ENCODE results near the gene SEBOX.

The SEBOX gene, protein sequence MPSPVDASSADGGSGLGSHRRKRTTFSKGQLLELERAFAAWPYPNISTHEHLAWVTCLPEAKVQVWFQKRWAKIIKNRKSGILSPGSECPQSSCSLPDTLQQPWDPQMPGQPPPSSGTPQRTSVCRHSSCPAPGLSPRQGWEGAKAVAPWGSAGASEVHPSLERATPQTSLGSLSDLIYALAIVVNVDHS

GRCh38 chr17:28364665-28365363 lies at the start of gene SEBOX:
Gene SEBOX (minus strand): TSS chr17:28365199. CDS start chr17:28365151, 48 bp downstream.
- DNase-seq, result no peak

DNA sequence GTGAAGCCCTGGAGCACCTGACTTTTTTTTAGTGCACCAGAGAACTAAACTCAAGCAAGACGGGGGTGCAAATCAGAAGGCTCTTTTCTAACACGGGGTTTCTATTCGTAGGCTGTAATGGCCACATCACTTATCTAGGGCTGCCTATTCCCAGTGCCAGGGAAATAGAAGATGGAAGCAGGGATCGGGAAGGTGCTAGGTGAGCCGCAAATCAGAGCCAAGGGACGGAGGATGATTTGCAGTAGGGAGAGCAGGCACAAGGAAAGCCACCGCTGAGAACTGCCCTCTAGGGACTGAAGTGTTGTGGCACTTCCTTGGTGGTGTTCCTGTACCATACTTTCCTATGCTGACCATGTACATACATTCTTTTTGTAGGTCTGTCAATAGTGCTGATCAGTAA lies 48.8 kb upstream of the SEBOX start:
- DNase-seq, result no peak

GRCh38 chr17:28412099-28412498 lies 47.1 kb upstream of the SEBOX start:
- DNase-seq, result no peak

DNA sequence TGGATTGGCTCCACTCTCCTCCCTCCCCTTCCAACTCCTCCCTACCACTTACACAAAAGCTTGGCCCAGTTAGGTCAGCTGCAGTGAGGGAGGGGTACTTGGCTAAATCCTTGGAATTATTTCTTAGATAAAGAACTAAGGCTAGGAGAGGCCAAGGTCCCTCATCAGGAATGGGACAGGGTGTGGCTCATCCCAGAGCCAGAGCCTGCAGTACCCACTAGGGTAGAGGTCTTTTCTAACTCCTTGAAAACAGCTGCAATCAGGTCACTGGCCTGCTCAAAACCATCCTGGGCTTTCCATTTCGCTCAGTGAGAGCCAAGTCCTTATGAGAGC lies 42.9 kb upstream of the SEBOX start:
- DNase-seq, result no peak

- no peak for DNase-seq
Measured at GRCh38 chr17:28407130-28407973, 42.4 kb upstream of the SEBOX start.

GRCh38 chr17:28406473-28406814 lies 41.4 kb upstream of the SEBOX start:
- no peak for DNase-seq

DNA sequence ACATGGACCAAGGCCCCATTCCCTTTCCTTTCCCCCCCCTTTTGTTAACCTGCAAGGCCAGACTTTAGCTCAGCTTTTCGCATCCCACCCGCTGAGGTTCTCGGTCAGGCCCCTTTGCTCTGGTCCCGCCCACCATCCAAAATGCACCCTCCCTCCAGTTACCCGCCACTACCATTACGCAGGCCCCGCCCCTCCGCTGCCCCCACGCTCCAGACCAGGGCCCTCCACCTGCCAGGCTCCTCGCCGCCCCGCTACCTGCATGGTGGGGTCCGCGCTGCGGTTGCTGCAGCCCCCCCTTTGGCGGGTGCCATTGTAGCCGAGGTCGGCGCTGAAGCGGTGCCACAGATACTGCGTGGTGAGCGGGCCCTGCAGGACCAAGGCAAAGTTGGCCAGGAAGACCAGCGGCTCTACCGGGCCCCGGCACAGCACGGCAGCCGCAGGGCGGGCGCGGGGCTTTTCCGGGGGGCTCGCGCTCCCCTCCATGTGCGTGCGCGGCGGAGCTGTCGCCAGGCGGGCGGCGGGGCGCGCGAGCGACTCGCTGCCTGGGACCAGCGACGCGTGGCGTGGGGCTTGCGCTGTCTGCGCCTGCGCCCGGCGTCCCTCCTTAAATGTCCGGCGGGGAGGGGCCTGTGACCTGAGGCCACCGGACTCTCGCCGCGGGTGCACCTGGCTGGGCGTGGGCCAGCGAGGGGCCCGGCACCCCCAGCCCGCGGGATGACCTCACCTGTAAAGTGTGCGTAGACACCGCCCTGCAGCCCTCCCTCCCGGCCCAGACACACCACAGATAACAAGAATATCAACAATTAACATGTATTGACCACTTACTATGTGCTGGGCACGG lies 40.9 kb upstream of the SEBOX start, which contains the start of gene SLC46A1:
TSS of gene SLC46A1 (minus strand) at position 581 of the 841 bp plus-strand sequence. CDS start at position 483, 98 bp downstream.
- no peak for DNase-seq

DNA sequence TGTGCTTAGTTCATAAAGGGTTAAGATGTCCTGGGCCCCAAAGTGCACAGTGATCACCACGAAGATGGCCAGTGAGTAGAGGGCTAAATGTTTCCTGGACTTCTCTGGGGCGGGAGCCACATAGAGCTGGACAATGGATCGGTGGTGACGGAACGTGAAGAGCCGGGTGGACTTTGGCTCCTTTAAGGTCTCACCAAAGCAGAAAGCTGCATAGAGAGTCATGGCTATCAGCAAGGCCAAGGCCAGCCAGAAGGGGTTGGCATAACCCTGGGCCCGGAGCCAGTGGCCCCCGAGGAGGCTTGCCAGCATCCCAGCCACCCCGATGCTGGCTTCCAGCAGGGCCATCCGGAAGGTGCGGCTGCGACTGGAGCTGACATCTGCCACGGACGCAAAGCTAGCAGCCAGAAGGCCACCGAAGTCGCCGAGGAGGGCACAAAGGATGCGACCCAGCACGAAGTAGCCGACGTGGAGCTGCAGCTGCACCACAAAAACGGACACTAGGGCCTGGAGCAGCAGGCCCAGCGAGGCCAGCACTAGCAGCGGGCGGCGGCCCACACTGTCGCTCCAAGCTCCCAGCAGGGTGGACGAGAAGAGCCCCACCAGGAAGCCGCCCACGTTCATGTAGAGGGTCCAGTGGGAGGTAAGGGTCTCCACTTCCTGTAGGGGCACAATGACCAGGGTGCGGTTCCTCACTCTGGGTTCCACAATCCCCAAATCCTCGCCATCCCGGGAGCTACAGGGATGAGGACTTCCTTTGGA lies 40.0 kb upstream of the SEBOX start:
- no peak for DNase-seq

- DNase-seq, result no peak
Measured at GRCh38 chr17:28404461-28404811, 39.4 kb upstream of the SEBOX start.

DNA sequence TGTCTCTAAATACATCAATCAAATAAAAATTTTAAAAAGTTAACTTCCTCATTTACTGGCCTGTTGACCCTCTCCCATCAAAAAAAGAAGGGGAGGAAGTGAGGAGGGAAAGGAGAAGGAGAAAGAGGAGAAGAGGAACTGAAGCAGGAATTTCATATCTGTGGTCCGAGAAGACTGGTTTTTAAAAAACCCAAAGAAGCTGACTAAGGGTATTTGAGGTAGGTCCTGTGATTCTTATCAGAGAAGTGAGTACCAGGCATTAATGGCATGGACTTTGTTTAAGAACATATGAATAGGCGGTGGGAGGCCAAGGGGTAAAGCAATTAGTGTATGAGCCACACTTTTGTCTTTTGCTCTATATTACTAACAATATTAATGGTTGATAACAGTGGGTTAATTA lies 39.0 kb upstream of the SEBOX start:
- no peak for DNase-seq

DNA sequence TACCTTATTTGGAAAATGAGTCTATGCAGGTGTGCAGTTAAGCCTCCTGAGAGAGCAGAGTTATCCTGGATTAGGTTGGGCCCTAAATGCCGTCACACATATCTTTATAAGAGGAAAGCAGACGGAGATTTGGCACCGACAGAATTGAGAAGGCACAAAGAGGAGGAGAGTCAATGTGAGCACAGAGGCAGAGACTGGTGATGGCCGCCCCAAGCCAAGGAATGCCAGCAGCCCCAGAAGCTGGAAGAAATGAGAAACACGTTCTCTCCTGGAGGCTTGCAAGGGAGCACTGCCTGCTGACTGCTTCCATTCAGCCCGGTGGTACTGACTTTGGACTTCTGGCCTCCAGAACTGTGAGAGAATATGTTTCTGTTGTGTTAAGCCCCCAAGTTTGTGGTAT lies 37.8 kb upstream of the SEBOX start:
- no peak for DNase-seq

GRCh38 chr17:28402224-28402630 lies 37.2 kb upstream of the SEBOX start:
- no peak for DNase-seq

DNA sequence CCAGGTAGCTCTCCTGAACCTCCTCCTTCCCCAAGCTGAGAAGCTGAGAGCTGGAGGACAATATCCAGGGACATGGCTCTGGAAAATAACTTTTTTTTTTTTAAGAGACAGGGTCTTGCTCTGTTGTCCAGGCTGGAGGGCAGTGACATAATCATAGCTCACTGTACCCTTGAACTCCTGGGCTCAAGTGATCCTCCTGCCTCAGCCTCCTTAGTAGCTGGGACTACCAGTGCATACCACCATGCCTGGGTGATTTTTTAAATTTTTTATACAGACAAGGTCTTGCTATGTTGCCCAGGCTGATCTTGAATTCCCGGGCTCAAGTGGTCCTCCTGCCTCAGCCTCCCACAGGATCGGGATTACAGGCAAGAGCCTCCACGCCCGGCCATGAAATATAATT lies 34.8 kb upstream of the SEBOX start:
- DNase-seq, result no peak

GRCh38 chr17:28398280-28398981 lies 33.4 kb upstream of the SEBOX start:
- no peak for DNase-seq

GRCh38 chr17:28397687-28398279 lies 32.8 kb upstream of the SEBOX start:
- DNase-seq, result no peak

DNA sequence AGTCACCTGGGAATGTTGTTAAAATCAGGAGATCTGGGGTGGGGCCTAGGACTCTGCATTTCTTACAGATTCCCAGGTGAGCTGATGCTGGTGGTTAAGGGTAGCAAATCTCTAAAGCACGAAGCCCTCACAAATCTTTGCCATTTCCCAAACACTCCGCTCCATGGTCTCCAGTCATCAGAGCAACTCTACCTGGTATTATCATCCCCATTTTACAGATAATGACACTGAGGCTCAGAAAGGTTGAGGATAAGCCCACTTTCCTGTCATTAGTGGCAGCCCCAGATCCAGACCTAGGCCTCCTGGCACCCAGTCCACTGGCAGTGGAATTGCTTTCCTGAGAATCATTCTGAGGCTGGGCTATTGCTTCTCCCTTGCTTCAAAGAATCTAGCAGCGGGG lies 32.3 kb upstream of the SEBOX start:
- DNase-seq, result no peak

- DNase-seq, result no peak
Measured at GRCh38 chr17:28396635-28397239, 31.7 kb upstream of the SEBOX start.

- DNase-seq, result no peak
Measured at GRCh38 chr17:28395968-28396367, 31.0 kb upstream of the SEBOX start.

DNA sequence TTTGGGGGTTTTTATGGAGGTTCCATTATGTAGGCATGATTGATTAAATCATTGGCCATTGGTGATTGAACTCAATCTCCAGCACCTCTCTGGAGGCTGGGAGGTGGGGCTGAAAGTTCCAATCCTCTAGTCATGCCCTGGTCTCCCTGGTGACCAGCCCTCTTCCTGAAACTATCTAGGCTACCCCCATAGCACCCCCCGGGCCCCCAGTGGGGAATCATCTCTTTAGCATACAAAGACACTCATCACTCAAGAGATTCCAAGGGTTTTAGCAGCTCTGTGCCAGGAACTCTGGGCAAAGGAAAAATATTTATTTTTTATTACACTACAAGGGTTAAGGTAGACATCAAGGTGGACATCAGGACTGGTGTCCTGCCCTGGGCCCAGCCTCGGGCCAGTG lies 30.4 kb upstream of the SEBOX start:
- no peak for DNase-seq

DNA sequence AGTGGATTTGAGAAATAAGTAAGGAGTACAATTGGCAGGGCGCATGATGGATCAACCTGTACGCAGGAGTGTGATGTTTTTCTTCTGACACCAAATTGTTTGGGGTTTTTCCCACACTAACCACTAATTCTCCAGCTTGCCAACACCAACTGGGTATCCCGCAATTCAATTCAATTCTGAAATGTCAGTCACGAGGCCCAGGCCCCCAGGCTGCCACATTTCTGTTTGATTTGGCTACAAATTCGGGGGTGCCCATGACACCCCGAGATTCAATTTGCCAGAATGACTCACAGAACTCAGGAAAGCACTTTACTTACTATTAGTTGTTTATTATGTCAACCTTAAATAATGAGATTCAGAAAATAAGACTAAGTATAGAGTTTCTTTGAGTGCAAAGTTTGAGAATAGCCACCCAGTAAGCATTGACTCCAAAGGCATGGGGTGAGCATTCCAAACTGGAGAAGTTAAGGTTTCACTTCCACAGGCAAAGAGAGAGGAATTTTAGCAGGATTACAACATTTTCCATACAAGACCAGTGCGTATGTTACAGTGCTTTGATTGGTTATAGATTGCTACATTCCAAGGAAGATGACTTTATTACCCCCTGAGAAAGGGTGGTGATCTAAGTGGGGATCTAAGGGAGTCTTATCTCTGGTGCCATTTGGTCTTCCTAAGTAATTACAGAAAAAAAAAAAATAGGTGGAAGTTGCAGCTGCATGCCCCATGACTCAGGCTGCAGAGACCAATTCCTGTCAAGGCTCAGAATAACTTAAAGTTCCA lies 29.5 kb upstream of the SEBOX start:
- no peak for DNase-seq

All from NCI-H2029 treated with DMSO at 0.1 percent for 48 hours (cell line).